WI38 (cell line): ENCODE measurements around the gene RAB6B.

Experiments used
- H3K4me3 ChIP-seq: 2 replicates; pipeline ENCODE4 v1.5.1; 2011; ENCODE audit warnings: low read depth, mild to moderate bottlenecking, control low read depth, low read length
- CTCF ChIP-seq: IDR thresholded peaks from 2 replicates; pipeline ENCODE4 v1.5.1; 2012; ENCODE audit warnings: low read depth, mild to moderate bottlenecking, control low read depth, low read length

Gene RAB6B

GRCh38 chr3:133881492-133881891 is 14.2 kb downstream of the RAB6B start:
- H3K4me3 ChIP-seq = no peak overlapping the region
- no peak for TF ChIP-seq CTCF

GRCh38 chr3:133880886-133881455 is 14.7 kb downstream of the RAB6B start:
- no peak overlapping the region for H3K4me3 ChIP-seq
- TF ChIP-seq CTCF = no peak

GRCh38 chr3:133880287-133880686 is 15.4 kb downstream of the RAB6B start:
- TF ChIP-seq CTCF = no peak

GRCh38 chr3:133878518-133878917 is 17.2 kb downstream of the RAB6B start:
- no peak for TF ChIP-seq CTCF
- no peak overlapping the region for H3K4me3 ChIP-seq

More at GRCh38 chr3:133880287-133880686, 15.4 kb downstream of the RAB6B start:
- no peak overlapping the region for H3K4me3 ChIP-seq

GRCh38 chr3:133877221-133877620 is 18.5 kb downstream of the RAB6B start:
- no peak for TF ChIP-seq CTCF
- H3K4me3 ChIP-seq = no peak overlapping the region

- no peak overlapping the region for H3K4me3 ChIP-seq
- no peak for TF ChIP-seq CTCF
These were observed 20.8 kb downstream of the RAB6B start for GRCh38 chr3:133874761-133875438.

- TF ChIP-seq CTCF = no peak
- no peak overlapping the region for H3K4me3 ChIP-seq
These were observed 21.3 kb downstream of the RAB6B start for GRCh38 chr3:133874344-133874743.
